ENCODE results near the gene CFAP77. TPM values are rescaled to one million over a fixed set of nuclear protein-coding genes. Genes with fewer than 3 reads are reported as not detected.

CFAP77 gene
- total and polyA plus RNA-seq, 2 of the 13 experiments (the other 11 are each of a cell fraction or from before 2014, with no cell fraction given) = not detected

- TF ChIP-seq MZF1 (CRISPR knock-in tag; IDR thresholded peaks at IDR 0.05; ENCODE audit: borderline replicate concordance) = no peak
- TF ChIP-seq, protein P1, sequence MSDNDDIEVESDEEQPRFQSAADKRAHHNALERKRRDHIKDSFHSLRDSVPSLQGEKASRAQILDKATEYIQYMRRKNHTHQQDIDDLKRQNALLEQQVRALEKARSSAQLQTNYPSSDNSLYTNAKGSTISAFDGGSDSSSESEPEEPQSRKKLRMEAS (IDR thresholded peaks at IDR 0.05) = no peak
- no peak for TF ChIP-seq MXD4 (CRISPR knock-in tag; IDR thresholded peaks at IDR 0.05)
- H3K27me3 ChIP-seq (ENCODE audit: control insufficient read depth in 1 of 2, insufficient read depth in 2 of 2, low read length in 2 of 2) = peaks cover 9 to 72% of the 10 kb centered on the region in 2 experiments
- no peaks in the 10 kb centered on the region for H3K9me3 ChIP-seq (ENCODE audit: low read length)
- in situ Hi-C loops (cut with HindIII; ENCODE audit: extremely low pct_ligation_motif_present, low pct_unique_long_range_greater_than_20kb) = no loop called here
- no peaks in the 10 kb centered on the region for H3K4me1 ChIP-seq (ENCODE audit: insufficient read depth, low read length)
- CTCF ChIA-PET (ENCODE audit: low intra/inter-chr PET ratio, low total read pairs) = no interaction called here
- no peak overlapping the region for H3K4me2 ChIP-seq (ENCODE audit: low read depth, low read length)
- POLR2A ChIA-PET = no interaction called here
- no peaks in the 10 kb centered on the region for H3K79me2 ChIP-seq (ENCODE audit: insufficient read depth, low read length)
- WGBS (ENCODE audit: low lambda C conversion rate) = 69% methylated on average over 37 of the region's 74 CpGs
- peaks cover 9% of the 10 kb centered on the region; the same call in 1 of the 2 replicates for H4K20me1 ChIP-seq (ENCODE audit: insufficient read depth, low read length)
- no peak for DNase-seq (ENCODE audit: low spot score)
- FAIRE-seq = no peak
- H3K27ac ChIP-seq (ENCODE audit: extremely low read length, insufficient read depth, low read length) = no peak overlapping the region
- ATAC-seq = no peak
- no peaks in the 10 kb centered on the region for H3K36me3 ChIP-seq (replicated peaks in 1 of 2; ENCODE audit: control insufficient read depth in 1 of 2, insufficient read depth in 2 of 2, low read length in 2 of 2)
- H2AFZ ChIP-seq (ENCODE audit: low read length) = no peak overlapping the region
- intact Hi-C loops (cut with micrococcal nuclease; ENCODE audit: unreplicated experiment) = no loop called here
- no peak overlapping the region for H3K4me3 ChIP-seq (replicated peaks in 1 of 3; ENCODE audit: insufficient read depth in 1 of 3, low read depth in 2 of 3, low read length in 3 of 3)
- H3K9ac ChIP-seq (ENCODE audit: insufficient read depth, low read depth, low read length) = no peak overlapping the region
- BruUV-seq (replicated peaks) = no TSS peak
Measured at GRCh38 chr9:132586830-132587591, 177.0 kb downstream of the CFAP77 start.

- BruUV-seq (replicated peaks) = no TSS peak
- Histone ChIP-seq H3K4me2 (ENCODE audit: low read depth, low read length) (no peak overlapping the region), H2AFZ (ENCODE audit: low read length) (no peak overlapping the region), H4K20me1 (ENCODE audit: insufficient read depth, low read length) (peaks cover 5% of the 10 kb centered on the region; the same call in 1 of the 2 replicates), H3K27me3 (ENCODE audit: control insufficient read depth in 1 of 2, insufficient read depth in 2 of 2, low read length in 2 of 2) (peaks cover 9 to 72% of the 10 kb centered on the region in 2 experiments), H3K9ac (ENCODE audit: insufficient read depth, low read depth, low read length) (no peak overlapping the region), H3K27ac (ENCODE audit: extremely low read length, insufficient read depth, low read length) (no peak overlapping the region), H3K4me3 (replicated peaks in 1 of 3; ENCODE audit: insufficient read depth in 1 of 3, low read depth in 2 of 3, low read length in 3 of 3) (no peak overlapping the region), H3K9me3 (ENCODE audit: low read length) (no peaks in the 10 kb centered on the region), H3K36me3 (replicated peaks in 1 of 2; ENCODE audit: control insufficient read depth in 1 of 2, insufficient read depth in 2 of 2, low read length in 2 of 2) (no peaks in the 10 kb centered on the region), H3K79me2 (ENCODE audit: insufficient read depth, low read length) (no peaks in the 10 kb centered on the region), H3K4me1 (ENCODE audit: insufficient read depth, low read length) (no peaks in the 10 kb centered on the region)
- POLR2A ChIA-PET = interaction anchor here (0.5 kb wide), 1 partner anchor 52 kb away, joined by 3 read pairs; no protein-coding TSS in a partner anchor
- FAIRE-seq (no peak), ATAC-seq (no peak), DNase-seq (ENCODE audit: low spot score) (no peak)
- in situ Hi-C loops (cut with HindIII; ENCODE audit: extremely low pct_ligation_motif_present, low pct_unique_long_range_greater_than_20kb) (no loop called here), intact Hi-C loops (cut with micrococcal nuclease; ENCODE audit: unreplicated experiment) (no loop called here)
- no CpG with 5 or more reads among the region's 6 CpGs for WGBS (ENCODE audit: low lambda C conversion rate)
- CTCF ChIA-PET (ENCODE audit: low intra/inter-chr PET ratio, low total read pairs) = no interaction called here
- TF ChIP-seq NR1H2 (CRISPR knock-in tag; IDR thresholded peaks at IDR 0.05; ENCODE audit: borderline replicate concordance, low read depth) = no peak
- TF ChIP-seq KLF16 (CRISPR knock-in tag; IDR thresholded peaks at IDR 0.05) = no peak
Measured at GRCh38 chr9:132587592-132587955, 177.6 kb downstream of the CFAP77 start.
